HepG2 (cell line): Measurements from ENCODE around the gene TAGLN2. TPM values are rescaled to one million over a fixed set of nuclear protein-coding genes. Genes with fewer than 3 reads are reported as not detected.

Experiments
- ATAC-seq: fragments of 200-7000 bp; cut with Tn5 transposase; 3 replicates; pipeline ENCODE4 v1.9.1; 2020; ENCODE audit warnings: mild to moderate bottlenecking, moderate library complexity
- BruUV-seq: library from RNA; stranded (reverse); fragments of 400-500 nt; replicated peaks from 2 replicates; lab custom pipeline; 2021; lab: Mats Ljungman, UMichigan
- CTCF ChIA-PET: fragments of 300-600 bp; formaldehyde crosslinking; extraction: SDS; loops from one replicate; lab custom pipeline; 2021; ENCODE audit warnings: low total read pairs, inconsistent platforms, low intra/inter-chr PET ratio; lab: Yijun Ruan, JAX
- POLR2A ChIA-PET: fragments of 350-600 bp; sonication (Branson Sonifier 250); formaldehyde crosslinking; loops from one replicate; lab custom pipeline; 2020; ENCODE audit warnings: antibody characterized with exemption, inconsistent platforms; lab: Yijun Ruan, JAX
- DNase-seq: peaks from one replicate; pipeline ENCODE4 v3.0.0-alpha.2; 2015; ENCODE audit warnings: low spot score
- FAIRE-seq: peaks from 3 replicates; lab custom pipeline; 2011; peaks lifted over from hg19 to GRCh38; lab: Jason Lieb, UNC
- H2AFZ ChIP-seq: one replicate; pipeline ENCODE4 v1.6.1; 2011; ENCODE audit warnings: low read length, inconsistent platforms
- H3K27ac ChIP-seq: fragments of 300-600 bp; 3 replicates; pipeline ENCODE4 v1.8.0; 2011; ENCODE audit warnings: mixed run types, mild to moderate bottlenecking, mixed read lengths, low read length, inconsistent platforms; ENCODE audit not compliant: insufficient read depth; ENCODE audit errors: extremely low read length
- H3K27me3 ChIP-seq, 2 experiments: fragments of 200-600 bp in 1 of 2; 2 replicates in 1 of 2; 3 replicates in 1 of 2; pipeline versions ENCODE4 v1.6.0 to v1.8.0; 2011; ENCODE audit warnings: low read length in 2 of 2, mild to moderate bottlenecking in 2 of 2, moderate library complexity in 2 of 2, inconsistent platforms in 1 of 2; ENCODE audit not compliant: insufficient read depth in 2 of 2, control insufficient read depth in 1 of 2
- H3K36me3 ChIP-seq, 2 experiments: fragments of 200-600 bp in 1 of 2; replicated peaks in 1 of 2; 2 replicates in 1 of 2; 3 replicates in 1 of 2; pipeline versions ENCODE4 v1.5.1 to v1.8.0; 2011; ENCODE audit warnings: low read length in 2 of 2, inconsistent platforms in 1 of 2; ENCODE audit not compliant: insufficient read depth in 2 of 2, control insufficient read depth in 1 of 2
- H3K4me1 ChIP-seq: 2 replicates; pipeline ENCODE4 v1.5.1; 2012; ENCODE audit warnings: low read length, inconsistent platforms; ENCODE audit not compliant: insufficient read depth
- H3K4me2 ChIP-seq: 2 replicates; pipeline ENCODE4 v1.6.0; 2011; ENCODE audit warnings: low read depth, low read length, inconsistent platforms
- H3K4me3 ChIP-seq, 3 experiments: fragments of 200-600 bp in 1 of 3; sonication (generic), shearing (Covaris generic) in 1 of 3; replicated peaks in 1 of 3; 2 replicates each; pipeline ENCODE4 v1.5.1; 2011 to 2016; ENCODE audit warnings: low read length in 3 of 3, inconsistent platforms in 2 of 3, low read depth in 2 of 3, mild to moderate bottlenecking in 2 of 3, control low read depth in 1 of 3, mixed read lengths in 1 of 3; ENCODE audit not compliant: insufficient read depth in 1 of 3
- H3K79me2 ChIP-seq: one replicate; pipeline ENCODE4 v1.6.1; 2011; ENCODE audit warnings: low read length, inconsistent platforms; ENCODE audit not compliant: insufficient read depth
- H3K9ac ChIP-seq: 2 replicates; pipeline ENCODE4 v1.6.0; 2011; ENCODE audit warnings: mild to moderate bottlenecking, low read depth, low read length, inconsistent platforms; ENCODE audit not compliant: insufficient read depth
- H3K9me3 ChIP-seq: 2 replicates; pipeline ENCODE4 v1.5.1; 2012; ENCODE audit warnings: mild to moderate bottlenecking, low read length
- H4K20me1 ChIP-seq: 2 replicates; pipeline ENCODE4 v1.6.0; 2011; ENCODE audit warnings: inconsistent platforms, mild to moderate bottlenecking, low read length, moderate library complexity; ENCODE audit not compliant: insufficient read depth
- GATAD1 ChIP-seq: IDR thresholded peaks from 2 replicates; pipeline ENCODE4 v1.6.1; 2016; ENCODE audit warnings: missing genetic modification reagents, missing compliant biosample characterization
- HIVEP1 ChIP-seq: sonication (generic); formaldehyde crosslinking; IDR thresholded peaks from 2 replicates; pipeline ENCODE4 v1.4.0; 2020; ENCODE audit warnings: mild to moderate bottlenecking, missing genetic modification reagents
- KAT8 ChIP-seq: IDR thresholded peaks from 2 replicates; pipeline ENCODE4 v1.6.1; 2016; ENCODE audit warnings: missing genetic modification reagents, missing compliant biosample characterization
- MEIS2 ChIP-seq: sonication (generic); formaldehyde crosslinking; IDR thresholded peaks from 2 replicates; pipeline ENCODE4 v1.9.0; 2021; ENCODE audit warnings: mild to moderate bottlenecking, missing genetic modification reagents
- NFKBIZ ChIP-seq: IDR thresholded peaks from 2 replicates; pipeline ENCODE4 v1.6.1; 2018; ENCODE audit warnings: missing genetic modification reagents, missing compliant biosample characterization
- PRMT3 ChIP-seq: sonication (generic); formaldehyde crosslinking; IDR thresholded peaks from 2 replicates; pipeline ENCODE4 v1.8.1; 2022; ENCODE audit warnings: low read depth, mild to moderate bottlenecking, moderate library complexity, missing genetic modification reagents, borderline replicate concordance
- RAD51 ChIP-seq: fragments of 450-650 bp; IDR thresholded peaks from 2 replicates; pipeline ENCODE4 v1.6.1; 2016; ENCODE audit warnings: borderline replicate concordance
- SIN3B ChIP-seq: fragments of 150-350 bp; IDR thresholded peaks from 2 replicates; pipeline ENCODE4 v1.6.1; 2014; ENCODE audit warnings: low read length
- XBP1 ChIP-seq: sonication (generic); formaldehyde crosslinking; IDR thresholded peaks from 2 replicates; pipeline ENCODE4 v1.5.0; 2020; ENCODE audit warnings: missing genetic modification reagents
- ZMYM2 ChIP-seq: sonication (generic); formaldehyde crosslinking; IDR thresholded peaks from 2 replicates; pipeline ENCODE4 v1.8.0; 2022; ENCODE audit warnings: mild to moderate bottlenecking, missing genetic modification reagents
- ZMYM4 ChIP-seq: sonication (generic); formaldehyde crosslinking; IDR thresholded peaks from 2 replicates; pipeline ENCODE4 v1.8.1; 2023; ENCODE audit warnings: mild to moderate bottlenecking, missing genetic modification reagents
- ZNF138 ChIP-seq: sonication (generic); formaldehyde crosslinking; IDR thresholded peaks from 2 replicates; pipeline ENCODE4 v1.5.0; 2020; ENCODE audit warnings: mild to moderate bottlenecking, low read depth, missing genetic modification reagents
- ZNF530 ChIP-seq: sonication (generic); formaldehyde crosslinking; IDR thresholded peaks from 2 replicates; pipeline ENCODE4 v1.5.0; 2020; ENCODE audit warnings: low read depth, mild to moderate bottlenecking, missing genetic modification reagents
- ZNF552 ChIP-seq: sonication (generic); formaldehyde crosslinking; IDR thresholded peaks from 2 replicates; pipeline ENCODE4 v1.9.0; 2022; ENCODE audit warnings: missing genetic modification reagents, mild to moderate bottlenecking, borderline replicate concordance
- ZNF616 ChIP-seq: sonication (generic); formaldehyde crosslinking; IDR thresholded peaks from 2 replicates; pipeline ENCODE4 v1.5.0; 2020; ENCODE audit warnings: low read depth, mild to moderate bottlenecking, missing genetic modification reagents
- WGBS: methylation state at CpG from one replicate; pipeline ENCODE4 v1.1.6; 2017; ENCODE audit warnings: low lambda C conversion rate; 5-methylcytosine and 5-hydroxymethylcytosine counted together
- in situ Hi-C: cut with HindIII; loops from 2 replicates; pipeline ENCODE4 v1.10.0; 2017; ENCODE audit warnings: low pct_unique_long_range_greater_than_20kb; ENCODE audit not compliant: extremely low pct_ligation_motif_present
- intact Hi-C: fragments of 100-400 bp; cut with micrococcal nuclease; formaldehyde crosslinking; loops from one replicate; pipeline ENCODE4 v1.10.0; 2022; ENCODE audit not compliant: unreplicated experiment
- polyA plus RNA-seq, 8 experiments: library from polyadenylated mRNA; depleted of rRNA in 3 of 8; stranded (reverse) in 7 of 8; unstranded in 1 of 8; fragments of >200 nt; fragmentation: Illumina TruSeq in 4 of 8; extraction: Trizol in 4 of 8; gene quantifications; 2 replicates each; pipeline versions ENCODE4 v1.2.1 to v1.2.3, GENCODE V29; 2011 to 2016; ENCODE audit warnings: low read depth in 4 of 8, missing spikeins in 1 of 8, mixed read lengths in 1 of 8; ENCODE audit not compliant: insufficient read depth in 1 of 8
- total RNA-seq, 5 experiments: library from RNA; depleted of rRNA; stranded (reverse); fragments of >200 nt; fragmentation: Illumina TruSeq; extraction: Trizol; gene quantifications; 2 replicates each; pipeline ENCODE4 v1.2.3, GENCODE V29; 2016; ENCODE audit warnings: low read depth in 1 of 5
- TF ChIP-seq, protein P1 (sequence below): sonication (generic); formaldehyde crosslinking; IDR thresholded peaks from 2 replicates; pipeline ENCODE4 v1.4.0; 2020; ENCODE audit warnings: missing genetic modification reagents, borderline replicate concordance
- TF ChIP-seq, protein P2 (sequence below): sonication (generic); formaldehyde crosslinking; IDR thresholded peaks from 2 replicates; pipeline ENCODE4 v1.5.0; 2020; ENCODE audit warnings: mild to moderate bottlenecking, missing genetic modification reagents, borderline replicate concordance
- TF ChIP-seq, protein P3 (sequence below): sonication (generic); formaldehyde crosslinking; IDR thresholded peaks from 2 replicates; pipeline ENCODE4 v1.8.0; 2022; ENCODE audit warnings: missing genetic modification reagents, mild to moderate bottlenecking, moderate library complexity, borderline replicate concordance

Gene TAGLN2
- total and polyA plus RNA-seq, 2 of the 13 experiments (the other 11 are each of a cell fraction or from before 2014, with no cell fraction given), result 6.7 to 17.2 TPM

DNA sequence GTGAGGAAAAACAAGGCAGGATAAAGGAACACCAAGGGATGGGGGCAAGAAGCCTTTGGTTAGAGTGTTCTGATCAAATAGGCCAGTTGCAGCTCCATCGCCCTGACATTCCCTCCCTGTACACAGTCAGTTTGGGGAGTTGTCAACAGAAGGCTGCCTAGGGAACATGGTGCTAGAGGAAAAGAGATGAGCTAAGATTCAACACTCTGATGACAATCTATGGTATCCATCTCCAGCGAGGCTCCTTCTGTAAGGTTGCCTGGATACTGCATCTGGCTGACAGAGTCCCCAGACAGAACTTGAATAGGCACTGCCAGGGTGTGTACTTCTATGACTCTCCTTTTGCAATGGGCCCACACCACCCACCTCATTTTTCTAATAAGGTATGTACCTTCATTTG, 40.0 kb upstream of the TAGLN2 start:
- Histone ChIP-seq H2AFZ (no peak overlapping the region), H3K36me3 (no peaks in the 10 kb centered on the region), H3K9me3 (no peaks in the 10 kb centered on the region), H3K9ac (no peak overlapping the region), H3K4me2 (no peak overlapping the region), H4K20me1 (no peaks in the 10 kb centered on the region), H3K27ac (no peak overlapping the region), H3K4me3 (no peak overlapping the region), H3K4me1 (peaks cover 9% of the 10 kb centered on the region), H3K79me2 (no peaks in the 10 kb centered on the region), H3K27me3 (peaks cover 0 to 23% of the 10 kb centered on the region in 2 experiments; a peak in 4 of 5 replicates)
- TF ChIP-seq, protein P1, sequence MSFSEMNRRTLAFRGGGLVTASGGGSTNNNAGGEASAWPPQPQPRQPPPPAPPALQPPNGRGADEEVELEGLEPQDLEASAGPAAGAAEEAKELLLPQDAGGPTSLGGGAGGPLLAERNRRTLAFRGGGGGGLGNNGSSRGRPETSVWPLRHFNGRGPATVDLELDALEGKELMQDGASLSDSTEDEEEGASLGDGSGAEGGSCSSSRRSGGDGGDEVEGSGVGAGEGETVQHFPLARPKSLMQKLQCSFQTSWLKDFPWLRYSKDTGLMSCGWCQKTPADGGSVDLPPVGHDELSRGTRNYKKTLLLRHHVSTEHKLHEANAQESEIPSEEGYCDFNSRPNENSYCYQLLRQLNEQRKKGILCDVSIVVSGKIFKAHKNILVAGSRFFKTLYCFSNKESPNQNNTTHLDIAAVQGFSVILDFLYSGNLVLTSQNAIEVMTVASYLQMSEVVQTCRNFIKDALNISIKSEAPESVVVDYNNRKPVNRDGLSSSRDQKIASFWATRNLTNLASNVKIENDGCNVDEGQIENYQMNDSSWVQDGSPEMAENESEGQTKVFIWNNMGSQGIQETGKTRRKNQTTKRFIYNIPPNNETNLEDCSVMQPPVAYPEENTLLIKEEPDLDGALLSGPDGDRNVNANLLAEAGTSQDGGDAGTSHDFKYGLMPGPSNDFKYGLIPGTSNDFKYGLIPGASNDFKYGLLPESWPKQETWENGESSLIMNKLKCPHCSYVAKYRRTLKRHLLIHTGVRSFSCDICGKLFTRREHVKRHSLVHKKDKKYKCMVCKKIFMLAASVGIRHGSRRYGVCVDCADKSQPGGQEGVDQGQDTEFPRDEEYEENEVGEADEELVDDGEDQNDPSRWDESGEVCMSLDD (CRISPR knock-in tag), result no peak
- TF ChIP-seq NFKBIZ (CRISPR knock-in tag) (no peak), ZNF616 (no peak), ZMYM2 (CRISPR knock-in tag) (no peak), GATAD1 (CRISPR knock-in tag) (no peak), MEIS2 (CRISPR knock-in tag) (no peak), ZMYM4 (CRISPR knock-in tag) (no peak), SIN3B (no peak), PRMT3 (CRISPR knock-in tag) (no peak), XBP1 (no peak), ZNF530 (CRISPR knock-in tag) (no peak), RAD51 (no peak), KAT8 (CRISPR knock-in tag) (no peak), HIVEP1 (no peak), ZNF552 (CRISPR knock-in tag) (no peak), ZNF138 (CRISPR knock-in tag) (no peak)
- TF ChIP-seq, protein P2, sequence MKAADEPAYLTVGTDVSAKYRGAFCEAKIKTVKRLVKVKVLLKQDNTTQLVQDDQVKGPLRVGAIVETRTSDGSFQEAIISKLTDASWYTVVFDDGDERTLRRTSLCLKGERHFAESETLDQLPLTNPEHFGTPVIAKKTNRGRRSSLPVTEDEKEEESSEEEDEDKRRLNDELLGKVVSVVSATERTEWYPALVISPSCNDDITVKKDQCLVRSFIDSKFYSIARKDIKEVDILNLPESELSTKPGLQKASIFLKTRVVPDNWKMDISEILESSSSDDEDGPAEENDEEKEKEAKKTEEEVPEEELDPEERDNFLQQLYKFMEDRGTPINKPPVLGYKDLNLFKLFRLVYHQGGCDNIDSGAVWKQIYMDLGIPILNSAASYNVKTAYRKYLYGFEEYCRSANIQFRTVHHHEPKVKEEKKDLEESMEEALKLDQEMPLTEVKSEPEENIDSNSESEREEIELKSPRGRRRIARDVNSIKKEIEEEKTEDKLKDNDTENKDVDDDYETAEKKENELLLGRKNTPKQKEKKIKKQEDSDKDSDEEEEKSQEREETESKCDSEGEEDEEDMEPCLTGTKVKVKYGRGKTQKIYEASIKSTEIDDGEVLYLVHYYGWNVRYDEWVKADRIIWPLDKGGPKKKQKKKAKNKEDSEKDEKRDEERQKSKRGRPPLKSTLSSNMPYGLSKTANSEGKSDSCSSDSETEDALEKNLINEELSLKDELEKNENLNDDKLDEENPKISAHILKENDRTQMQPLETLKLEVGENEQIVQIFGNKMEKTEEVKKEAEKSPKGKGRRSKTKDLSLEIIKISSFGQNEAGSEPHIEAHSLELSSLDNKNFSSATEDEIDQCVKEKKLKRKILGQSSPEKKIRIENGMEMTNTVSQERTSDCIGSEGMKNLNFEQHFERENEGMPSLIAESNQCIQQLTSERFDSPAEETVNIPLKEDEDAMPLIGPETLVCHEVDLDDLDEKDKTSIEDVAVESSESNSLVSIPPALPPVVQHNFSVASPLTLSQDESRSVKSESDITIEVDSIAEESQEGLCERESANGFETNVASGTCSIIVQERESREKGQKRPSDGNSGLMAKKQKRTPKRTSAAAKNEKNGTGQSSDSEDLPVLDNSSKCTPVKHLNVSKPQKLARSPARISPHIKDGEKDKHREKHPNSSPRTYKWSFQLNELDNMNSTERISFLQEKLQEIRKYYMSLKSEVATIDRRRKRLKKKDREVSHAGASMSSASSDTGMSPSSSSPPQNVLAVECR (CRISPR knock-in tag), result no peak
- TF ChIP-seq, protein P3, sequence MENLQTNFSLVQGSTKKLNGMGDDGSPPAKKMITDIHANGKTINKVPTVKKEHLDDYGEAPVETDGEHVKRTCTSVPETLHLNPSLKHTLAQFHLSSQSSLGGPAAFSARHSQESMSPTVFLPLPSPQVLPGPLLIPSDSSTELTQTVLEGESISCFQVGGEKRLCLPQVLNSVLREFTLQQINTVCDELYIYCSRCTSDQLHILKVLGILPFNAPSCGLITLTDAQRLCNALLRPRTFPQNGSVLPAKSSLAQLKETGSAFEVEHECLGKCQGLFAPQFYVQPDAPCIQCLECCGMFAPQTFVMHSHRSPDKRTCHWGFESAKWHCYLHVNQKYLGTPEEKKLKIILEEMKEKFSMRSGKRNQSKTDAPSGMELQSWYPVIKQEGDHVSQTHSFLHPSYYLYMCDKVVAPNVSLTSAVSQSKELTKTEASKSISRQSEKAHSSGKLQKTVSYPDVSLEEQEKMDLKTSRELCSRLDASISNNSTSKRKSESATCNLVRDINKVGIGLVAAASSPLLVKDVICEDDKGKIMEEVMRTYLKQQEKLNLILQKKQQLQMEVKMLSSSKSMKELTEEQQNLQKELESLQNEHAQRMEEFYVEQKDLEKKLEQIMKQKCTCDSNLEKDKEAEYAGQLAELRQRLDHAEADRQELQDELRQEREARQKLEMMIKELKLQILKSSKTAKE (CRISPR knock-in tag), result no peak
- in situ Hi-C loops, result no loop called here
- WGBS, result 21% methylated on average over 2 of the region's 2 CpGs
- ChIA-PET POLR2A (no interaction called here), CTCF (no interaction called here)
- intact Hi-C loops, result no loop called here
- BruUV-seq, result no TSS peak
- FAIRE-seq, result no peak
- no peak for ATAC-seq
- DNase-seq, result no peak
